Right hindlimb (tissue), 1 donor: Measurements from ENCODE around the gene FAM81A.

Experiments
- DNase-seq: peaks from one replicate; pipeline ENCODE4 v3.0.0-alpha.2; 2018

FAM81A gene

GRCh38 chr15:59543721-59544547 lies 105.9 kb downstream of the FAM81A start:
- no peak for DNase-seq

- DNase-seq, result no peak
Measured at GRCh38 chr15:59545573-59545972, 107.6 kb downstream of the FAM81A start.

- no peak for DNase-seq
Measured at GRCh38 chr15:59548501-59549226, 110.7 kb downstream of the FAM81A start.

- DNase-seq, result no peak
Measured at GRCh38 chr15:59549301-59550185, 111.6 kb downstream of the FAM81A start.

- no peak for DNase-seq
Measured at GRCh38 chr15:59550530-59550929, 112.5 kb downstream of the FAM81A start.

GRCh38 chr15:59550956-59551355 lies 113.0 kb downstream of the FAM81A start:
- no peak for DNase-seq

GRCh38 chr15:59553879-59554735 lies 116.1 kb downstream of the FAM81A start:
- no peak for DNase-seq

GRCh38 chr15:59555696-59556095 lies 117.7 kb downstream of the FAM81A start:
- no peak for DNase-seq

GRCh38 chr15:59556380-59556779 lies 118.4 kb downstream of the FAM81A start:
- no peak for DNase-seq

- no peak for DNase-seq
Measured at GRCh38 chr15:59557581-59557980, 119.6 kb downstream of the FAM81A start.

GRCh38 chr15:59558851-59559250 lies 120.9 kb downstream of the FAM81A start:
- no peak for DNase-seq

- DNase-seq, result no peak
Measured at GRCh38 chr15:59561547-59561946, 123.6 kb downstream of the FAM81A start.

GRCh38 chr15:59562448-59563186 lies 124.6 kb downstream of the FAM81A start:
- DNase-seq, result no peak

- DNase-seq, result no peak
Measured at GRCh38 chr15:59565299-59565698, 127.3 kb downstream of the FAM81A start.

- DNase-seq, result no peak
Measured at GRCh38 chr15:59567324-59567723, 129.3 kb downstream of the FAM81A start.

GRCh38 chr15:59569477-59569876 lies 131.5 kb downstream of the FAM81A start:
- DNase-seq, result no peak

GRCh38 chr15:59570315-59570714 lies 132.3 kb downstream of the FAM81A start:
- no peak for DNase-seq

GRCh38 chr15:59571606-59572005 lies 133.6 kb downstream of the FAM81A start:
- no peak for DNase-seq
